ENCODE results near the gene SYNE2. TPM values are rescaled to one million over a fixed set of nuclear protein-coding genes. Genes with fewer than 3 reads are reported as not detected.

The SYNE2 gene
- total and polyA plus RNA-seq, 2 donors (not counting 3 experiments of a cell fraction or from before 2014, with no cell fraction given): 16.0 to 53.7 TPM

DNA sequence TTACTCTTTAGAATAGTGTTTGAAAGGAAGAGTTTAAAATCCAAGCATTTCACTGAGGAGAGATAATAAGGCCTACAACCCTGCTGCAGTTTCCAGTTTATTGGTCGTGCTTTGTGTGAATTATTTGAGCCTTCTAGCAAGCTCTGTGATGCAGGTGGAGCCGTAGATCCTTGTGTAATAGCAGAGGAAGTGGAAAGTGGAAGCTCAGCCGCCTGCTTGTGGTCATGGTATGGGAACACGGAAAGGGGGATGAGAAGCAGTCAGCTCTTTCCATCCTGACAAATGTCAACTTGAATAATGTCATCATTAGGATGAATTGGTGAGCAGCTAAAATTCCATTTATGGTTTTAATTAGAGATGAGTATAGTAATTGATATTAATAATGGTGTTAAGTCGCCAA is 29.1 kb downstream of the SYNE2 start:
- BruUV-seq (replicated peaks): no TSS peak

More for the DNA sequence above, 29.1 kb downstream of the SYNE2 start:
- no peaks in the 10 kb centered on the region for H3K9me3 ChIP-seq (replicated peaks; ENCODE audit: control insufficient read depth, insufficient read depth, low read length)
- no peak overlapping the region for H3K4me3 ChIP-seq (replicated peaks in 1 of 3; ENCODE audit: insufficient read depth in 1 of 3, low read depth in 1 of 3, low read length in 3 of 3)
- no peaks in the 10 kb centered on the region for H3K9me1 ChIP-seq (replicated peaks; ENCODE audit: control insufficient read depth, extremely low read depth, insufficient read depth, low read length)
- CTCF ChIA-PET: interaction anchor here (1.7 kb wide), 1 partner anchor 27 kb away, joined by 4 read pairs; no protein-coding TSS in a partner anchor
- H3K9ac ChIP-seq (replicated peaks; ENCODE audit: extremely low read depth, insufficient read depth, low read length): no peak overlapping the region
- FAIRE-seq (no peak), DNase-seq (ENCODE audit: low read depth, low spot score) (no peak)
- no peaks in the 10 kb centered on the region for H4K20me1 ChIP-seq (replicated peaks; ENCODE audit: control insufficient read depth, extremely low read depth, insufficient read depth, low read length)
- H3K4me2 ChIP-seq (ENCODE audit: insufficient read depth, low read length): no peak overlapping the region
- H3K4me1 ChIP-seq (ENCODE audit: control insufficient read depth, extremely low read depth, insufficient read depth, low read length): no peaks in the 10 kb centered on the region
- intact Hi-C loops (cut with micrococcal nuclease) (no loop called here), dilution Hi-C loops (cut with MboI; ENCODE audit: extremely low pct_ligation_motif_present, low sequenced_read_pairs) (no loop called here)
- H2AFZ ChIP-seq (ENCODE audit: low read depth, low read length): no peak overlapping the region
- TF ChIP-seq, protein P1, sequence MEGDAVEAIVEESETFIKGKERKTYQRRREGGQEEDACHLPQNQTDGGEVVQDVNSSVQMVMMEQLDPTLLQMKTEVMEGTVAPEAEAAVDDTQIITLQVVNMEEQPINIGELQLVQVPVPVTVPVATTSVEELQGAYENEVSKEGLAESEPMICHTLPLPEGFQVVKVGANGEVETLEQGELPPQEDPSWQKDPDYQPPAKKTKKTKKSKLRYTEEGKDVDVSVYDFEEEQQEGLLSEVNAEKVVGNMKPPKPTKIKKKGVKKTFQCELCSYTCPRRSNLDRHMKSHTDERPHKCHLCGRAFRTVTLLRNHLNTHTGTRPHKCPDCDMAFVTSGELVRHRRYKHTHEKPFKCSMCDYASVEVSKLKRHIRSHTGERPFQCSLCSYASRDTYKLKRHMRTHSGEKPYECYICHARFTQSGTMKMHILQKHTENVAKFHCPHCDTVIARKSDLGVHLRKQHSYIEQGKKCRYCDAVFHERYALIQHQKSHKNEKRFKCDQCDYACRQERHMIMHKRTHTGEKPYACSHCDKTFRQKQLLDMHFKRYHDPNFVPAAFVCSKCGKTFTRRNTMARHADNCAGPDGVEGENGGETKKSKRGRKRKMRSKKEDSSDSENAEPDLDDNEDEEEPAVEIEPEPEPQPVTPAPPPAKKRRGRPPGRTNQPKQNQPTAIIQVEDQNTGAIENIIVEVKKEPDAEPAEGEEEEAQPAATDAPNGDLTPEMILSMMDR (IDR thresholded peaks at IDR 0.05; ENCODE audit: extremely low read depth in 1 of 2, insufficient read depth in 1 of 2, low read depth in 1 of 2, low read length in 2 of 2): no peak
- TF ChIP-seq POLR2AphosphoS5 (IDR thresholded peaks at IDR 0.05; ENCODE audit: insufficient read depth, low read depth, low read length) (no peak), MYC (IDR thresholded peaks at IDR 0.05; ENCODE audit: low read depth, low read length) (no peak), POLR2A (IDR thresholded peaks at IDR 0.05; ENCODE audit: low read depth, low read length) (no peak), GATA2 (IDR thresholded peaks at IDR 0.05; ENCODE audit: insufficient read depth, insufficient read length, low read depth, low read length) (no peak), FOS (IDR thresholded peaks at IDR 0.05; ENCODE audit: borderline replicate concordance, insufficient read depth, low read length) (no peak), EZH2 (IDR thresholded peaks at IDR 0.05; ENCODE audit: borderline replicate concordance, low read depth, low read length, severe bottlenecking) (no peak), JUN (IDR thresholded peaks at IDR 0.05; ENCODE audit: borderline replicate concordance, insufficient read depth, insufficient read length, low read depth) (no peak)
- TF ChIP-seq, protein P2, sequence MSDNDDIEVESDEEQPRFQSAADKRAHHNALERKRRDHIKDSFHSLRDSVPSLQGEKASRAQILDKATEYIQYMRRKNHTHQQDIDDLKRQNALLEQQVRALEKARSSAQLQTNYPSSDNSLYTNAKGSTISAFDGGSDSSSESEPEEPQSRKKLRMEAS (IDR thresholded peaks at IDR 0.05; ENCODE audit: insufficient read depth, insufficient read length): no peak
- POLR2A ChIA-PET: no interaction called here
- peaks cover 2% of the 10 kb centered on the region for H3K79me2 ChIP-seq (ENCODE audit: control insufficient read depth, insufficient read depth, low read length)
- H3K27ac ChIP-seq (ENCODE audit: insufficient read depth, low read depth, low read length): no peak overlapping the region
- H3K27me3 ChIP-seq (ENCODE audit: control insufficient read depth in 2 of 2, insufficient read depth in 2 of 2, low read length in 2 of 2): no peaks in the 10 kb centered on the region
- no peaks in the 10 kb centered on the region for H3K36me3 ChIP-seq (ENCODE audit: control insufficient read depth in 2 of 2, extremely low read depth in 1 of 2, insufficient read depth in 2 of 2, low read length in 2 of 2)

Data from endothelial cell of umbilical vein (primary cell).